BLaER1 (cell line): ENCODE data around the gene XCL1.

ENCODE experiments used
- H3K27ac ChIP-seq: shearing (Covaris generic); formaldehyde crosslinking; 2 replicates; pipeline ENCODE4 v1.8.1; 2022
- H3K27me3 ChIP-seq: shearing (Covaris generic); formaldehyde crosslinking; 2 replicates; pipeline ENCODE4 v1.8.1; 2022
- H3K36me3 ChIP-seq: shearing (Covaris generic); formaldehyde crosslinking; 2 replicates; pipeline ENCODE4 v1.8.1; 2022
- H3K4me1 ChIP-seq: shearing (Covaris generic); formaldehyde crosslinking; 2 replicates; pipeline ENCODE4 v1.8.1; 2022
- H3K4me2 ChIP-seq: shearing (Covaris generic); formaldehyde crosslinking; 2 replicates; pipeline ENCODE4 v1.8.1; 2022
- H3K4me3 ChIP-seq: shearing (Covaris generic); formaldehyde crosslinking; 2 replicates; pipeline ENCODE4 v1.8.1; 2022
- H3K9ac ChIP-seq: shearing (Covaris generic); formaldehyde crosslinking; 2 replicates; pipeline ENCODE4 v1.8.1; 2022
- H3K9me3 ChIP-seq: shearing (Covaris generic); formaldehyde crosslinking; 2 replicates; pipeline ENCODE4 v1.8.1; 2022
- H4K20me1 ChIP-seq: shearing (Covaris generic); formaldehyde crosslinking; 2 replicates; pipeline ENCODE4 v1.8.1; 2022
- Cebpa-rat ChIP-seq: shearing (Covaris generic); IDR thresholded peaks from 2 replicates; pipeline ENCODE4 v1.8.1; 2022

The XCL1 gene

GRCh38 chr1:168551688-168552087, 24.7 kb upstream of the XCL1 start:
- Histone ChIP-seq H3K4me3 (no peak overlapping the region), H3K4me1 (no peaks in the 10 kb centered on the region), H3K4me2 (no peak overlapping the region), H3K27ac (no peak overlapping the region), H3K36me3 (no peaks in the 10 kb centered on the region), H3K9ac (no peak overlapping the region), H3K27me3 (no peaks in the 10 kb centered on the region), H4K20me1 (no peaks in the 10 kb centered on the region), H3K9me3 (0 out of 2 replicates have a peak, but pooled peaks cover 4% of the 10 kb centered on the region)
- TF ChIP-seq Cebpa-rat: no peak

DNA sequence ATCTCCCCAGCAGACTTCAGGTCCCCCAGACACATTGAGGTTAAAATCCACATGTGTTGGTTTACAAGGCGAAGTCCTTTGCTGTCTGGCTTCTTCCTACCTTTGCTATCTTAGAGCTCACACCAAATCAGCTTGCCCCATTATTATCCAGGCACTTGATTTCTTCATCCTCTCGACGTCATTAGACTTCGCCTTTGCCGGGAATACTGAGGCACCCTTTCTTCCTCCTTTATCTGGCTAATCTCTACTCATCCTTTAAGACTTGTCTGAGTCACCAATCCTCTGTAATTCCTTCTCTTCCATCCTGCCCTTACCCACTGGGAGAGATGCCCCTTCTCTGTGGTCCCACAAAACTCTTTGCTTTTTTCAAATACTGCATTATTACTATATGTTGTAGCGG, 23.4 kb upstream of the XCL1 start:
- no peaks in the 10 kb centered on the region for H4K20me1 ChIP-seq
- no peak overlapping the region for H3K4me3 ChIP-seq
- no peak overlapping the region for H3K4me2 ChIP-seq
- no peaks in the 10 kb centered on the region for H3K36me3 ChIP-seq
- H3K9ac ChIP-seq: no peak overlapping the region
- no peaks in the 10 kb centered on the region for H3K4me1 ChIP-seq
- no peak for TF ChIP-seq Cebpa-rat
- H3K27ac ChIP-seq: no peak overlapping the region
- no peaks in the 10 kb centered on the region for H3K27me3 ChIP-seq
- 0 out of 2 replicates have a peak, but pooled peaks cover 4% of the 10 kb centered on the region for H3K9me3 ChIP-seq

- Histone ChIP-seq H3K36me3 (no peaks in the 10 kb centered on the region), H3K4me1 (no peaks in the 10 kb centered on the region), H3K27ac (no peak overlapping the region), H3K4me2 (no peak overlapping the region), H3K4me3 (no peak overlapping the region), H3K9me3 (0 out of 2 replicates have a peak, but pooled peaks cover 4% of the 10 kb centered on the region), H3K9ac (no peak overlapping the region), H3K27me3 (no peaks in the 10 kb centered on the region), H4K20me1 (no peaks in the 10 kb centered on the region)
- TF ChIP-seq Cebpa-rat: no peak
Observed at GRCh38 chr1:168553680-168554553, 22.5 kb upstream of the XCL1 start.

- Histone ChIP-seq H3K27ac (no peak overlapping the region), H3K9ac (no peak overlapping the region), H4K20me1 (no peaks in the 10 kb centered on the region), H3K4me1 (no peaks in the 10 kb centered on the region), H3K9me3 (no peaks in the 10 kb centered on the region), H3K4me2 (no peak overlapping the region), H3K27me3 (no peaks in the 10 kb centered on the region), H3K36me3 (no peaks in the 10 kb centered on the region), H3K4me3 (no peak overlapping the region)
- no peak for TF ChIP-seq Cebpa-rat
Observed at GRCh38 chr1:168554603-168555483, 21.6 kb upstream of the XCL1 start.

- no peaks in the 10 kb centered on the region for H3K27me3 ChIP-seq
- H3K9me3 ChIP-seq: no peaks in the 10 kb centered on the region
- H3K4me1 ChIP-seq: no peaks in the 10 kb centered on the region
- no peak overlapping the region for H3K4me2 ChIP-seq
- no peak for TF ChIP-seq Cebpa-rat
- no peak overlapping the region for H3K27ac ChIP-seq
- no peaks in the 10 kb centered on the region for H3K36me3 ChIP-seq
- H3K4me3 ChIP-seq: no peak overlapping the region
- H4K20me1 ChIP-seq: no peaks in the 10 kb centered on the region
- no peak overlapping the region for H3K9ac ChIP-seq
Observed at GRCh38 chr1:168555508-168556046, 20.8 kb upstream of the XCL1 start.

DNA sequence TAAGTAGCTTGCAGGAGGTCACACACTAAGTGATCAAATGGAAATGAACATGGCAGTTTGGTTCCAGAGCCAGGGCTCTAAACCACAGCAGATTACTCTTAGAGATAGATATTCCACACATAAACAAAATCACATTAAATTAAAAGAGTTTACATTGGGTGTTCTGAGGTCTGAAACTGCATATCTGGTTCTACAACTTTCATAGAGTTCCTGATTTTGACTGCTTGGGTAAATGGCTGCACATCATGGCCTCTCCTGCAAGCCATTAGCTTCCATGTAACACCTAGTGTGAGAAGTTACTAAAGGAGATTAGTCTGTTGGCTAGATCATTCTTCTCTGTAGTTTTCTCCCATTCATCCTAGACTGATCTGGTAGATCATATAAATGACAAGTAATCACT, 19.8 kb upstream of the XCL1 start:
- Histone ChIP-seq H3K27me3 (no peaks in the 10 kb centered on the region), H3K27ac (no peak overlapping the region), H3K36me3 (no peaks in the 10 kb centered on the region), H3K9ac (no peak overlapping the region), H3K4me1 (no peaks in the 10 kb centered on the region), H3K9me3 (no peaks in the 10 kb centered on the region), H4K20me1 (no peaks in the 10 kb centered on the region), H3K4me3 (no peak overlapping the region), H3K4me2 (no peak overlapping the region)
- TF ChIP-seq Cebpa-rat: no peak

- no peak for TF ChIP-seq Cebpa-rat
- no peak overlapping the region for H3K4me2 ChIP-seq
- no peaks in the 10 kb centered on the region for H3K27me3 ChIP-seq
- H3K27ac ChIP-seq: no peak overlapping the region
- H3K9me3 ChIP-seq: no peaks in the 10 kb centered on the region
- no peak overlapping the region for H3K4me3 ChIP-seq
- no peaks in the 10 kb centered on the region for H3K36me3 ChIP-seq
- H3K4me1 ChIP-seq: no peaks in the 10 kb centered on the region
- no peak overlapping the region for H3K9ac ChIP-seq
- no peaks in the 10 kb centered on the region for H4K20me1 ChIP-seq
Observed at GRCh38 chr1:168560370-168560769, 16.0 kb upstream of the XCL1 start.

- TF ChIP-seq Cebpa-rat: no peak
- no peak overlapping the region for H3K27ac ChIP-seq
- H3K4me3 ChIP-seq: no peak overlapping the region
- H3K9me3 ChIP-seq: no peaks in the 10 kb centered on the region
- no peak overlapping the region for H3K4me2 ChIP-seq
- H4K20me1 ChIP-seq: no peaks in the 10 kb centered on the region
- no peaks in the 10 kb centered on the region for H3K36me3 ChIP-seq
- no peaks in the 10 kb centered on the region for H3K27me3 ChIP-seq
- H3K9ac ChIP-seq: no peak overlapping the region
- no peaks in the 10 kb centered on the region for H3K4me1 ChIP-seq
Observed at GRCh38 chr1:168561989-168562388, 14.4 kb upstream of the XCL1 start.

DNA sequence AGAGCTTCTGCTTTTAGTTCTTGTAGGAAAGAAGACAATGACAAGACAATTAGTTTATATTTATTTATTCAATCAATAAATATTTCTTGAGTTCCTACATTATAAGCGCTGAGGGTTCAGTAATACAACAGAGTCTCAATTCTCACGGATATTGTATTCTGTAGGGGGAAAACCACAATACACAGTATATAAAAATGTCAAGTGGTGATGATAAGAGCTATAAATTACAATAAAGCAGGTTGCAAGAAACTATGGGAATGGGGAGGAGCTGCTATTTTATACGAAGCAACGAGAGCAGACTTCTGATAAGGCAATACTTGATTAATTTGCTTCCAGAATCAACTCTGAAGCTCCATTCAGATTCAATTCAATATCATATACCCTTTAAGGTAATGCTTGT, 10.6 kb upstream of the XCL1 start:
- Histone ChIP-seq H3K4me1 (no peaks in the 10 kb centered on the region), H4K20me1 (no peaks in the 10 kb centered on the region), H3K4me3 (no peak overlapping the region), H3K27ac (no peak overlapping the region), H3K4me2 (no peak overlapping the region), H3K27me3 (no peaks in the 10 kb centered on the region), H3K9ac (no peak overlapping the region), H3K36me3 (no peaks in the 10 kb centered on the region), H3K9me3 (no peaks in the 10 kb centered on the region)
- no peak for TF ChIP-seq Cebpa-rat

GRCh38 chr1:168567007-168567406, 9.4 kb upstream of the XCL1 start:
- H3K27ac ChIP-seq: no peak overlapping the region
- no peak for TF ChIP-seq Cebpa-rat
- no peaks in the 10 kb centered on the region for H3K9me3 ChIP-seq
- no peaks in the 10 kb centered on the region for H3K27me3 ChIP-seq
- H3K4me3 ChIP-seq: no peak overlapping the region
- no peaks in the 10 kb centered on the region for H4K20me1 ChIP-seq
- H3K36me3 ChIP-seq: no peaks in the 10 kb centered on the region
- H3K9ac ChIP-seq: no peak overlapping the region
- no peak overlapping the region for H3K4me2 ChIP-seq
- H3K4me1 ChIP-seq: no peaks in the 10 kb centered on the region
